H9 (cell line): ENCODE measurements around the gene SERPINE1. TPM values are rescaled to one million over a fixed set of nuclear protein-coding genes. Genes with fewer than 3 reads are reported as not detected.

Experiments
- DNase-seq: peaks from one replicate; pipeline ENCODE4 v3.0.0-alpha.2; 2017
- H2AFZ ChIP-seq: one replicate; pipeline ENCODE4 v1.6.1; 2013; ENCODE audit warnings: mild to moderate bottlenecking, low read length, control low read depth, moderate library complexity
- H2AK5ac ChIP-seq: 2 replicates; pipeline ENCODE4 v1.6.1; 2013; ENCODE audit warnings: low read length, control low read depth, mixed read lengths; ENCODE audit not compliant: insufficient read length
- H2BK120ac ChIP-seq: one replicate; pipeline ENCODE4 v1.6.1; 2013; ENCODE audit warnings: low read depth, mild to moderate bottlenecking, low read length, control low read depth, inconsistent platforms; ENCODE audit not compliant: poor library complexity, severe bottlenecking
- H2BK12ac ChIP-seq: 2 replicates; pipeline ENCODE4 v1.6.1; 2013; ENCODE audit warnings: low read length, control low read depth, mixed read lengths, low read depth; ENCODE audit not compliant: insufficient read length
- H2BK15ac ChIP-seq: 2 replicates; pipeline ENCODE4 v1.6.1; 2013; ENCODE audit warnings: low read depth, low read length, control low read depth
- H2BK20ac ChIP-seq: one replicate; pipeline ENCODE4 v1.6.1; 2013; ENCODE audit warnings: low read depth, mild to moderate bottlenecking, low read length, control low read depth, inconsistent platforms; ENCODE audit not compliant: poor library complexity, severe bottlenecking
- H2BK5ac ChIP-seq: 2 replicates; pipeline ENCODE4 v1.6.1; 2013; ENCODE audit warnings: low read length, control low read depth, mixed read lengths; ENCODE audit not compliant: insufficient read length
- H3K14ac ChIP-seq: 2 replicates; pipeline ENCODE4 v1.6.1; 2013; ENCODE audit warnings: low read length, control low read depth; ENCODE audit not compliant: insufficient read depth
- H3K18ac ChIP-seq: 2 replicates; pipeline ENCODE4 v1.6.1; 2013; ENCODE audit warnings: low read depth, mild to moderate bottlenecking, mixed read lengths, low read length, control low read depth; ENCODE audit not compliant: insufficient read length
- H3K23ac ChIP-seq: 2 replicates; pipeline ENCODE4 v1.6.1; 2013; ENCODE audit warnings: low read length, control low read depth, mixed read lengths, low read depth; ENCODE audit not compliant: insufficient read length
- H3K23me2 ChIP-seq: 2 replicates; pipeline ENCODE4 v1.6.1; 2013; ENCODE audit warnings: low read depth, mild to moderate bottlenecking, mixed read lengths, low read length, control low read depth; ENCODE audit not compliant: insufficient read length, poor library complexity, severe bottlenecking
- H3K27ac ChIP-seq: 2 replicates; pipeline ENCODE4 v1.5.1; 2013; ENCODE audit warnings: low read length, control low read depth, mixed read lengths, low read depth; ENCODE audit not compliant: insufficient read length
- H3K27me3 ChIP-seq: 2 replicates; pipeline ENCODE4 v1.6.1; 2013; ENCODE audit warnings: low read length, control low read depth, inconsistent platforms; ENCODE audit not compliant: insufficient read depth
- H3K4ac ChIP-seq: 2 replicates; pipeline ENCODE4 v1.6.1; 2013; ENCODE audit warnings: low read depth, mild to moderate bottlenecking, control low read depth, inconsistent platforms, low read length, moderate library complexity
- H3K4me1 ChIP-seq: 2 replicates; pipeline ENCODE4 v1.6.1; 2013; ENCODE audit warnings: low read length, control low read depth, inconsistent platforms; ENCODE audit not compliant: insufficient read depth
- H3K4me2 ChIP-seq: 2 replicates; pipeline ENCODE4 v1.6.1; 2013; ENCODE audit warnings: low read length, control low read depth, mixed read lengths; ENCODE audit not compliant: insufficient read length, insufficient read depth
- H3K56ac ChIP-seq: 2 replicates; pipeline ENCODE4 v1.6.1; 2013; ENCODE audit warnings: low read depth, mild to moderate bottlenecking, mixed read lengths, low read length, control low read depth; ENCODE audit not compliant: insufficient read length
- H3K79me1 ChIP-seq: 2 replicates; pipeline ENCODE4 v1.6.1; 2013; ENCODE audit warnings: low read depth, mild to moderate bottlenecking, moderate library complexity, low read length, control low read depth, inconsistent platforms; ENCODE audit not compliant: insufficient read depth, poor library complexity, severe bottlenecking
- H3K79me2 ChIP-seq: 2 replicates; pipeline ENCODE4 v1.6.1; 2013; ENCODE audit warnings: low read length, control low read depth, inconsistent platforms; ENCODE audit not compliant: insufficient read depth
- H3K9ac ChIP-seq: 2 replicates; pipeline ENCODE4 v1.6.1; 2013; ENCODE audit warnings: low read length, control low read depth, mixed read lengths; ENCODE audit not compliant: insufficient read length; ENCODE audit errors: extremely low read depth
- H3K9me3 ChIP-seq: one replicate; pipeline ENCODE4 v1.6.1; 2013; ENCODE audit warnings: low read depth, low read length, inconsistent platforms; ENCODE audit not compliant: control insufficient read depth
- H3T11ph ChIP-seq: one replicate; pipeline ENCODE4 v1.6.1; 2013; ENCODE audit warnings: mild to moderate bottlenecking, low read length, control low read depth, inconsistent platforms
- H4K20me1 ChIP-seq: one replicate; pipeline ENCODE4 v1.6.1; 2013; ENCODE audit not compliant: control insufficient read depth, insufficient read length, insufficient read depth
- H4K5ac ChIP-seq: 2 replicates; pipeline ENCODE4 v1.6.1; 2013; ENCODE audit warnings: low read depth, mild to moderate bottlenecking, mixed read lengths, low read length, control low read depth; ENCODE audit not compliant: insufficient read length
- H4K8ac ChIP-seq: replicated peaks from 2 replicates; pipeline ENCODE4 v1.6.1; 2013; ENCODE audit warnings: low read length, control low read depth, mixed read lengths, low read depth; ENCODE audit not compliant: insufficient read length
- H4K91ac ChIP-seq: 2 replicates; pipeline ENCODE4 v1.6.1; 2013; ENCODE audit warnings: low read depth, mild to moderate bottlenecking, moderate library complexity, mixed read lengths, low read length, control low read depth; ENCODE audit not compliant: insufficient read length
- H3K27ac Mint-ChIP-seq, 3 experiments: 2 replicates in 2 of 3; 3 replicates in 1 of 3; pipeline ENCODE4 v1.8.0; 2020 to 2021; ENCODE audit warnings: mixed read lengths in 3 of 3, mild to moderate bottlenecking in 1 of 3, moderate library complexity in 1 of 3
- H3K27me3 Mint-ChIP-seq: 2 replicates; pipeline ENCODE4 v1.8.0; 2021; ENCODE audit warnings: low read depth, mild to moderate bottlenecking, moderate library complexity, mixed read lengths
- H3K36me3 Mint-ChIP-seq, 3 experiments: 2 replicates in 2 of 3; 3 replicates in 1 of 3; pipeline ENCODE4 v1.8.0; 2020 to 2021; ENCODE audit warnings: low read depth in 3 of 3, mixed read lengths in 3 of 3; ENCODE audit not compliant: insufficient read depth in 1 of 3
- H3K4me1 Mint-ChIP-seq, 2 experiments: 2 replicates each; pipeline ENCODE4 v1.8.0; 2020; ENCODE audit warnings: mixed read lengths in 2 of 2
- H3K4me3 Mint-ChIP-seq, 2 experiments: 2 replicates in 1 of 2; 3 replicates in 1 of 2; pipeline ENCODE4 v1.8.0; 2020 to 2021; ENCODE audit warnings: mild to moderate bottlenecking in 2 of 2, mixed read lengths in 2 of 2, moderate library complexity in 1 of 2
- H3K9me3 Mint-ChIP-seq, 2 experiments: 2 replicates in 1 of 2; 3 replicates in 1 of 2; pipeline ENCODE4 v1.8.0; 2020; ENCODE audit warnings: mild to moderate bottlenecking in 2 of 2, mixed read lengths in 2 of 2, moderate library complexity in 1 of 2
- CTCF ChIP-seq: fragments of 200-600 bp; sonication (generic); conservative IDR thresholded peaks from 3 replicates; pipeline ENCODE4 v1.8.0; 2021; ENCODE audit warnings: antibody characterized with exemption, mild to moderate bottlenecking
- WGBS: extraction: QIAGEN DNeasy Blood & Tissue Kit; methylation state at CpG from one replicate; pipeline ENCODE4 v1.1.7; 2013; ENCODE audit warnings: missing lambda C conversion rate, low lambda C conversion rate, mixed read lengths; ENCODE audit not compliant: insufficient read length; ENCODE audit errors: extremely low coverage; 5-methylcytosine and 5-hydroxymethylcytosine counted together
- total RNA-seq: library from RNA; stranded (reverse); gene quantifications from 2 replicates; pipeline ENCODE4 v1.2.1, GENCODE V29; 2021

Gene SERPINE1
- total RNA-seq, 1 experiment from 2014 or later: 11.5 TPM

DNA sequence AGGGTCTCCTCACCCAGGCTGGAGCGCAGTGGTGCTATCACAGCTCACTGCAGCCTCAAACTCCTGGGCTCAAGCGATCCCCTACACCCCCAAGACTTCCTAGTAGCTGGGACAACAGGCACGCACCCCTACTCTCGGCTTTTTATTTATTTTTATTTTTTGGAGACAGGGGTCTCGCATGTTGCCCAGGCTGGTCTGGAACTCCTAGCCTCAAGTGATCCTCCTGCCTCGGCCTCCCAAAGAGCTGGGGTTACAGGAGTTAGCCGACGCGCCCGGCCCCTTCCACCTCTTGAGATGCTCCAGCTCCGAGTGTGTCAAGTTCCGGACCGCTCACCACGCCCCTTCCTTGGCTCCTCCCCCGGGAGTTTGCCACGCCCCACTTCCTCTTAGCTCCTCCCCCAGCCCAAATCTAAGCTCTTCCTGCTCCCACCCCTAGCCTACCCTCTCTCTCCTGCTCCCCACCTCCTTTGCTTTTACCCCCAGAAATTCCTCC, 46.9 kb downstream of the SERPINE1 start:
- Histone ChIP-seq H3K4me1 (peaks cover 7% of the 10 kb centered on the region; the same call in 1 of the 2 replicates), H3K9me3 (no peaks in the 10 kb centered on the region), H3T11ph (no peak overlapping the region), H2AK5ac (no peak overlapping the region), H3K4me2 (peak overlapping the region; percentile 68), H3K18ac (no peak overlapping the region), H3K23me2 (peaks cover 32% of the 10 kb centered on the region), H2BK120ac (no peak overlapping the region), H3K56ac (no peak overlapping the region), H2BK5ac (no peak overlapping the region), H2BK15ac (no peak overlapping the region), H4K20me1 (no peaks in the 10 kb centered on the region), H4K5ac (no peak overlapping the region), H3K79me1 (no peaks in the 10 kb centered on the region), H3K14ac (no peak overlapping the region), H2BK12ac (no peak overlapping the region), H2BK20ac (no peak overlapping the region), H3K4ac (no peak overlapping the region), H3K79me2 (no peaks in the 10 kb centered on the region), H3K27ac (no peak overlapping the region), H3K9ac (no peak overlapping the region), H2AFZ (no peak overlapping the region), H3K27me3 (peaks cover 73% of the 10 kb centered on the region), H4K8ac (no peak overlapping the region), H3K23ac (no peak overlapping the region), H4K91ac (no peak overlapping the region)
- WGBS: no CpG with 5 or more reads among the region's 16 CpGs
- Mint-ChIP-seq H3K27me3 (peaks cover 100% of the 10 kb centered on the region), H3K9me3 (peaks cover 0 to 2% of the 10 kb centered on the region in 2 experiments; a peak in 2 of 5 replicates), H3K36me3 (no peaks in the 10 kb centered on the region), H3K27ac (no peak overlapping the region; a peak in 2 of 7 replicates), H3K4me3 (peak overlapping the region; percentile 48 to 82), H3K4me1 (peaks cover 40 to 46% of the 10 kb centered on the region in 2 experiments)
- DNase-seq: peak; percentile 90
- no peak for TF ChIP-seq CTCF
